B cell (primary cell): ENCODE data around the gene LIN37. TPM values are rescaled to one million over a fixed set of nuclear protein-coding genes. Genes with fewer than 3 reads are reported as not detected.

Experiments used
- ATAC-seq: fragments of 200-7000 bp; cut with Tn5 transposase; one replicate; pipeline ENCODE4 v1.10.0; 2021; ENCODE audit warnings: low read depth, mild to moderate bottlenecking, moderate number of reproducible peaks, moderate library complexity
- CTCF ChIA-PET: fragments of 350-600 bp; sonication (Branson Sonifier 250); formaldehyde crosslinking; loops from one replicate; lab custom pipeline; 2021; ENCODE audit warnings: antibody characterized with exemption, inconsistent platforms; lab: Charles Lee
- POLR2A ChIA-PET: fragments of 350-600 bp; sonication (Branson Sonifier 250); formaldehyde crosslinking; loops from one replicate; lab custom pipeline; 2021; ENCODE audit warnings: antibody characterized with exemption; lab: Charles Lee
- DNase-seq: peaks from one replicate; pipeline ENCODE4 v3.0.0; 2013
- H2AFZ ChIP-seq: 2 replicates; pipeline ENCODE4 v1.6.1; 2012; ENCODE audit warnings: mild to moderate bottlenecking, low read depth, low read length; ENCODE audit not compliant: insufficient read depth, poor library complexity, severe bottlenecking
- H3K27ac ChIP-seq, 2 donors: 1 replicate in 1 of 2; 2 replicates in 1 of 2; pipeline ENCODE4 v1.5.1; 2012 to 2013; ENCODE audit warnings: low read length in 2 of 2, mild to moderate bottlenecking in 2 of 2, moderate library complexity in 1 of 2
- H3K27me3 ChIP-seq, 4 experiments: fragments of 200-600 bp in 1 of 4; sonication (generic) in 1 of 4; replicated peaks in 1 of 4; 1 replicate in 2 of 4; 2 replicates in 2 of 4; pipeline versions ENCODE4 v1.6.1 to v1.7.0; 2013 to 2016; ENCODE audit warnings: low read length in 3 of 4, mild to moderate bottlenecking in 2 of 4, mixed read lengths in 1 of 4, moderate library complexity in 1 of 4; ENCODE audit not compliant: insufficient read depth in 4 of 4, control insufficient read depth in 3 of 4; ENCODE audit errors: control extremely low read depth in 1 of 4
- H3K36me3 ChIP-seq, 2 experiments: replicated peaks in 1 of 2; 1 replicate in 1 of 2; 2 replicates in 1 of 2; pipeline versions ENCODE4 v1.6.1 to v1.7.1; 2013; ENCODE audit warnings: low read length in 1 of 2; ENCODE audit not compliant: insufficient read depth in 2 of 2, control insufficient read depth in 1 of 2; ENCODE audit errors: control extremely low read depth in 1 of 2, extremely low read depth in 1 of 2
- H3K4me1 ChIP-seq, 2 donors: fragments of 200-600 bp in 1 of 2; sonication (generic) in 1 of 2; 1 replicate in 1 of 2; 2 replicates in 1 of 2; pipeline versions ENCODE4 v1.5.1 to v1.6.1; 2013 to 2017; ENCODE audit warnings: low read length in 2 of 2; ENCODE audit not compliant: control insufficient read depth in 2 of 2, insufficient read depth in 2 of 2
- H3K4me2 ChIP-seq: replicated peaks from 2 replicates; pipeline ENCODE3; 2012; ENCODE audit warnings: mild to moderate bottlenecking, low read depth, low read length; ENCODE audit not compliant: poor library complexity, severe bottlenecking
- H3K4me3 ChIP-seq, 5 experiments: fragments of 200-600 bp in 1 of 5; sonication (generic) in 1 of 5; 1 replicate in 3 of 5; 2 replicates in 2 of 5; pipeline versions ENCODE4 v1.5.1 to v1.7.0; 2011 to 2016; ENCODE audit warnings: low read length in 4 of 5, mild to moderate bottlenecking in 4 of 5, low read depth in 2 of 5, control low read depth in 1 of 5, moderate library complexity in 1 of 5; ENCODE audit not compliant: insufficient read depth in 1 of 5; ENCODE audit errors: control extremely low read depth in 1 of 5, extremely low read depth in 1 of 5
- H3K79me2 ChIP-seq: fragments of 200-600 bp; sonication (generic); one replicate; pipeline ENCODE4 v1.6.0; 2016; ENCODE audit warnings: low read length; ENCODE audit not compliant: control insufficient read depth, insufficient read depth
- H3K9ac ChIP-seq: fragments of 200-600 bp; sonication (generic); 2 replicates; pipeline ENCODE4 v1.6.1; 2017; ENCODE audit warnings: mild to moderate bottlenecking, low read length, moderate library complexity
- H3K9me3 ChIP-seq, 3 donors: one replicate each; pipeline versions ENCODE4 v1.6.1 to v1.7.1; 2013; ENCODE audit warnings: low read length in 2 of 3; ENCODE audit not compliant: control insufficient read depth in 2 of 3, insufficient read depth in 1 of 3; ENCODE audit errors: control extremely low read depth in 1 of 3
- H4K20me1 ChIP-seq: 2 replicates; pipeline ENCODE4 v1.6.0; 2012; ENCODE audit warnings: mild to moderate bottlenecking, low read length; ENCODE audit not compliant: insufficient read depth, control insufficient read depth, poor library complexity, severe bottlenecking
- H3K27ac Mint-ChIP-seq: one replicate; pipeline ENCODE4 v1.8.0; 2021; ENCODE audit warnings: mixed read lengths
- H3K27me3 Mint-ChIP-seq: one replicate; pipeline ENCODE4 v1.8.0; 2021; ENCODE audit warnings: mixed read lengths
- H3K4me1 Mint-ChIP-seq: one replicate; pipeline ENCODE4 v1.8.0; 2021; ENCODE audit warnings: mixed read lengths
- H3K4me3 Mint-ChIP-seq: one replicate; pipeline ENCODE4 v1.8.0; 2021; ENCODE audit warnings: mixed read lengths
- H3K9me3 Mint-ChIP-seq: one replicate; pipeline ENCODE4 v1.8.0; 2022; ENCODE audit warnings: mixed read lengths; ENCODE audit not compliant: insufficient read depth
- EZH2 ChIP-seq: IDR thresholded peaks from 2 replicates; pipeline ENCODE4 v1.6.1; 2012; ENCODE audit warnings: borderline replicate concordance, low read depth, mild to moderate bottlenecking, moderate library complexity, low read length; ENCODE audit not compliant: insufficient read depth, poor library complexity, severe bottlenecking
- WGBS: methylation state at CpG from one replicate; pipeline ENCODE4 v1.1.5; 2013; ENCODE audit warnings: missing lambda C conversion rate; ENCODE audit not compliant: insufficient coverage; 5-methylcytosine and 5-hydroxymethylcytosine counted together
- intact Hi-C: fragments of 100-400 bp; cut with micrococcal nuclease; formaldehyde crosslinking; loops from one replicate; pipeline ENCODE4 v1.10.0; 2022
- polyA plus RNA-seq: library from polyadenylated mRNA; depleted of rRNA; stranded (reverse); fragments of >200 nt; gene quantifications from 2 replicates; pipeline ENCODE4 v1.2.3, GENCODE V29; 2012
- total RNA-seq, 2 donors: library from RNA; stranded (reverse); fragments of 120-200 nt in 1 of 2; gene quantifications; 1 replicate in 1 of 2; 2 replicates in 1 of 2; pipeline versions ENCODE4 v1.2.3 to v1.2.4, GENCODE V29; 2013 to 2022
- TF ChIP-seq, protein P1 (sequence below): fragments of 200-600 bp; IDR thresholded peaks from one replicate; pipeline ENCODE4 v1.8.0; 2022; ENCODE audit warnings: antibody characterized with exemption, mild to moderate bottlenecking

The LIN37 gene
- total and polyA plus RNA-seq, 2 donors (not counting 1 experiment from before 2014, with no cell fraction given): 22.3 to 64.1 TPM

DNA sequence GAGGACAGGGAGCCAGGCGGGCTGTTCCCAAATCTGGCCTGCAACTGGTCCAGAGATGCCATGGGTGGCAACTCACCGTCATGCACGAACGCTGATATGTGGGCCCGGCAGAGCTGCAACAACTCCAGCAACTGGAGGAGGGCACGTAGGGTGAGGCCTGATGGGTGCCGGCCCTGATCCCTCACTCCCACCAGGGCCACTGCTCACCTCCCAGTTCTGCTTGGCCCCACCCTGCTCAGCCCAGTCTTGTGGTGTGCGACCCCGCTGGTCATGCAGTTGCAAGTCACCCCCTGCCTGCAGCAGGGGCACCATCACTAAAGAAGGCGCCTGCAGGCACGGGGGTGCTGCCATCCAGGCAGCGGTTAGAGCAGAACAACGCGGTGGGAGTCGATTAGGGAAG is 43.9 kb downstream of the LIN37 start:
- Histone ChIP-seq H3K36me3 (no peaks in the 10 kb centered on the region), H3K27me3 (peaks cover 0 to 11% (median 3%) of the 10 kb centered on the region in 4 experiments), H2AFZ (no peak overlapping the region), H3K4me1 (peaks cover 0 to 3% of the 10 kb centered on the region in 2 donors), H3K9me3 (peaks cover 0 to 4% (median 0%) of the 10 kb centered on the region in 3 donors), H3K4me2 (no peak overlapping the region), H3K9ac (no peak overlapping the region), H3K4me3 (no peak overlapping the region), H4K20me1 (no peaks in the 10 kb centered on the region), H3K79me2 (no peaks in the 10 kb centered on the region), H3K27ac (no peak overlapping the region)
- intact Hi-C loops: no loop called here
- Mint-ChIP-seq H3K4me3 (no peak overlapping the region), H3K4me1 (peaks cover 3% of the 10 kb centered on the region), H3K27ac (no peak overlapping the region), H3K27me3 (peaks cover 21% of the 10 kb centered on the region), H3K9me3 (no peaks in the 10 kb centered on the region)
- ChIA-PET CTCF (no interaction called here), POLR2A (no interaction called here)
- DNase-seq (no peak), ATAC-seq (no peak)
- 93% methylated on average over 15 of the region's 15 CpGs for WGBS
- TF ChIP-seq, protein P1, sequence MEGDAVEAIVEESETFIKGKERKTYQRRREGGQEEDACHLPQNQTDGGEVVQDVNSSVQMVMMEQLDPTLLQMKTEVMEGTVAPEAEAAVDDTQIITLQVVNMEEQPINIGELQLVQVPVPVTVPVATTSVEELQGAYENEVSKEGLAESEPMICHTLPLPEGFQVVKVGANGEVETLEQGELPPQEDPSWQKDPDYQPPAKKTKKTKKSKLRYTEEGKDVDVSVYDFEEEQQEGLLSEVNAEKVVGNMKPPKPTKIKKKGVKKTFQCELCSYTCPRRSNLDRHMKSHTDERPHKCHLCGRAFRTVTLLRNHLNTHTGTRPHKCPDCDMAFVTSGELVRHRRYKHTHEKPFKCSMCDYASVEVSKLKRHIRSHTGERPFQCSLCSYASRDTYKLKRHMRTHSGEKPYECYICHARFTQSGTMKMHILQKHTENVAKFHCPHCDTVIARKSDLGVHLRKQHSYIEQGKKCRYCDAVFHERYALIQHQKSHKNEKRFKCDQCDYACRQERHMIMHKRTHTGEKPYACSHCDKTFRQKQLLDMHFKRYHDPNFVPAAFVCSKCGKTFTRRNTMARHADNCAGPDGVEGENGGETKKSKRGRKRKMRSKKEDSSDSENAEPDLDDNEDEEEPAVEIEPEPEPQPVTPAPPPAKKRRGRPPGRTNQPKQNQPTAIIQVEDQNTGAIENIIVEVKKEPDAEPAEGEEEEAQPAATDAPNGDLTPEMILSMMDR: no peak
- TF ChIP-seq EZH2: no peak

DNA sequence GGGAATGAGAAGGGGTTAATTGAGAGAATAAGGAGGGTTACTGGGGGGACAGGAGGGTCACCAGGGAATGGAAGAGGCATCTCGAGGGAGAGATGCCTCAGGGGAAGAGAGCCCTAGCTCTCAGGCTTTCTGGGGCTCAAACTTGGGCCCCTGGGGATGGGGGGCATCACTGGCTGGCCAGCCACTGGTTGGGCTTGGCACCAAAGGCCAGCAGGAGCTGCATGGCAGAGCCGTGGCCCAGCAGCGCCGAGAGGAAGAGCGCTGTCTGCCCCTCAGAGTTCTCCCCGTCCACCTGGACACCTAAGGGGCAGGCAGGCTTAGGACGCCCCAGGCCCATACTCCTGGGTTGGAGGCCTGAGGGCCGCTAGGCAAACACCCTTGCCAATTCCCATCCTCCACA is 44.5 kb downstream of the LIN37 start:
- WGBS: 84% methylated on average over 8 of the region's 8 CpGs
- no peak for TF ChIP-seq EZH2
- TF ChIP-seq, protein P1: no peak
- no peaks in the 10 kb centered on the region for H3K9me3 Mint-ChIP-seq
- Histone ChIP-seq H3K4me3 (no peak overlapping the region), H3K36me3 (no peaks in the 10 kb centered on the region), H4K20me1 (no peaks in the 10 kb centered on the region), H3K9ac (no peak overlapping the region), H2AFZ (no peak overlapping the region), H3K79me2 (no peaks in the 10 kb centered on the region), H3K4me1 (peaks cover 0 to 5% of the 10 kb centered on the region in 2 donors), H3K27ac (no peak overlapping the region), H3K4me2 (no peak overlapping the region), H3K27me3 (peaks cover 0 to 13% (median 3%) of the 10 kb centered on the region in 4 experiments), H3K9me3 (peaks cover 0 to 4% (median 0%) of the 10 kb centered on the region in 3 donors)
- CTCF ChIA-PET: no interaction called here
- no peak for DNase-seq
- H3K27me3 Mint-ChIP-seq: peaks cover 21% of the 10 kb centered on the region
- no peak overlapping the region for H3K27ac Mint-ChIP-seq
- POLR2A ChIA-PET: no interaction called here
- no peak overlapping the region for H3K4me3 Mint-ChIP-seq
- no peak for ATAC-seq
- intact Hi-C loops: no loop called here
- H3K4me1 Mint-ChIP-seq: peaks cover 6% of the 10 kb centered on the region
